Ishikawa (cell line): ENCODE measurements around the gene GEMIN8.

ENCODE experiments used
- CEBPB ChIP-seq: IDR thresholded peaks from 2 replicates; pipeline ENCODE4 v1.6.1; 2012
- EGR1 ChIP-seq: IDR thresholded peaks from 2 replicates; pipeline ENCODE4 v1.6.1; 2012
- EP300 ChIP-seq: IDR thresholded peaks from 2 replicates; pipeline ENCODE4 v1.6.1; 2012; ENCODE audit warnings: borderline replicate concordance
- FOXM1 ChIP-seq: IDR thresholded peaks from 2 replicates; pipeline ENCODE4 v1.6.1; 2012; ENCODE audit warnings: low read depth, borderline replicate concordance
- MAX ChIP-seq: IDR thresholded peaks from 2 replicates; pipeline ENCODE4 v1.6.1; 2012
- NFIC ChIP-seq: IDR thresholded peaks from 2 replicates; pipeline ENCODE4 v1.6.1; 2012
- RAD21 ChIP-seq: IDR thresholded peaks from 2 replicates; pipeline ENCODE4 v1.6.1; 2012; ENCODE audit warnings: low read depth
- REST ChIP-seq: IDR thresholded peaks from 2 replicates; pipeline ENCODE4 v1.6.1; 2012; ENCODE audit warnings: low read depth, mild to moderate bottlenecking
- TAF1 ChIP-seq: IDR thresholded peaks from 2 replicates; pipeline ENCODE4 v1.6.1; 2012; ENCODE audit warnings: low read depth, mild to moderate bottlenecking
- TCF12 ChIP-seq: IDR thresholded peaks from 2 replicates; pipeline ENCODE4 v1.6.1; 2012; ENCODE audit warnings: low read depth
- TEAD4 ChIP-seq: IDR thresholded peaks from 2 replicates; pipeline ENCODE4 v1.6.1; 2012
- USF1 ChIP-seq: IDR thresholded peaks from 2 replicates; pipeline ENCODE4 v1.6.1; 2012
- YY1 ChIP-seq: IDR thresholded peaks from 2 replicates; pipeline ENCODE4 v1.6.1; 2012; ENCODE audit warnings: low read depth
- ZBTB7A ChIP-seq: IDR thresholded peaks from 2 replicates; pipeline ENCODE4 v1.6.1; 2012; ENCODE audit warnings: low read depth

- TF ChIP-seq EP300 (no peak), NFIC (no peak), FOXM1 (no peak), TAF1 (no peak), YY1 (no peak), CEBPB (no peak), MAX (no peak), REST (no peak), USF1 (no peak), TCF12 (no peak), EGR1 (no peak), TEAD4 (no peak), ZBTB7A (no peak), RAD21 (no peak)
Measured at GRCh38 chrX:13965531-13965930, 64.2 kb downstream of the GEMIN8 start.
